PC-3 (cell line): Measurements from ENCODE around the gene TRIM58.

Experiments used
- CTCF ChIP-seq: fragments of 300-600 bp; sonication (generic); conservative IDR thresholded peaks from 2 replicates; pipeline ENCODE4 v1.5.1; 2017; ENCODE audit warnings: antibody characterized with exemption, low read depth, mild to moderate bottlenecking, low read length
- EZH2 ChIP-seq: fragments of 300-600 bp; sonication (generic); IDR thresholded peaks from one replicate; pipeline ENCODE4 v1.6.1; 2017; ENCODE audit warnings: antibody characterized with exemption, mild to moderate bottlenecking, low read length; ENCODE audit not compliant: unreplicated experiment

- TF ChIP-seq CTCF, result no peak
- no peak for TF ChIP-seq EZH2
Observed at GRCh38 chr1:247913786-247914185, 56.8 kb downstream of the TRIM58 start.
